Endothelial cell of umbilical vein (primary cell): ENCODE data around the gene NSDHL. TPM values are rescaled to one million over a fixed set of nuclear protein-coding genes. Genes with fewer than 3 reads are reported as not detected.

ENCODE experiments used
- BruUV-seq: library from RNA; stranded (reverse); fragments of 400-500 nt; replicated peaks from 2 replicates; lab custom pipeline; 2021; lab: Mats Ljungman, UMichigan
- CTCF ChIA-PET: fragments of 300-600, 350-600 bp; sonication (Branson Sonifier 250); formaldehyde crosslinking; loops from one replicate; lab custom pipeline; 2021; ENCODE audit warnings: antibody characterized with exemption, inconsistent platforms; lab: Charles Lee
- POLR2A ChIA-PET: fragments of 300-600, 350-600 bp; sonication (Branson Sonifier 250); formaldehyde crosslinking; loops from one replicate; lab custom pipeline; 2021; ENCODE audit warnings: antibody characterized with exemption, inconsistent platforms; lab: Charles Lee
- DNase-seq: peaks from one replicate; pipeline ENCODE4 v3.0.0-alpha.2; 2011; ENCODE audit warnings: low read depth, low spot score
- FAIRE-seq: peaks from 2 replicates; lab custom pipeline; 2011; peaks lifted over from hg19 to GRCh38; lab: Jason Lieb, UNC
- H2AFZ ChIP-seq: 2 replicates; pipeline ENCODE4 v1.6.0; 2012; ENCODE audit warnings: low read depth, low read length, control low read depth, inconsistent platforms
- H3K27ac ChIP-seq: 2 replicates; pipeline ENCODE4 v1.5.1; 2011; ENCODE audit warnings: low read depth, mild to moderate bottlenecking, control low read depth, low read length, moderate library complexity; ENCODE audit not compliant: insufficient read depth
- H3K27me3 ChIP-seq, 2 experiments: 2 replicates each; pipeline versions ENCODE4 v1.6.0 to v1.6.1; 2011; ENCODE audit warnings: low read length in 2 of 2, mixed read lengths in 1 of 2; ENCODE audit not compliant: control insufficient read depth in 2 of 2, insufficient read depth in 2 of 2
- H3K36me3 ChIP-seq, 2 experiments: 2 replicates in 1 of 2; 3 replicates in 1 of 2; pipeline ENCODE4 v1.5.1; 2011; ENCODE audit warnings: low read length in 2 of 2, mild to moderate bottlenecking in 1 of 2, moderate library complexity in 1 of 2; ENCODE audit not compliant: control insufficient read depth in 2 of 2, insufficient read depth in 2 of 2; ENCODE audit errors: extremely low read depth in 1 of 2
- H3K4me1 ChIP-seq: 3 replicates; pipeline ENCODE4 v1.5.1; 2011; ENCODE audit warnings: mild to moderate bottlenecking, low read length; ENCODE audit not compliant: control insufficient read depth, insufficient read depth; ENCODE audit errors: extremely low read depth
- H3K4me2 ChIP-seq: 2 replicates; pipeline ENCODE4 v1.6.1; 2011; ENCODE audit warnings: low read length, control low read depth, mixed read lengths; ENCODE audit not compliant: insufficient read depth
- H3K4me3 ChIP-seq, 3 experiments: fragments of 200-600 bp in 1 of 3; sonication (generic), shearing (Covaris generic) in 1 of 3; replicated peaks in 1 of 3; 2 replicates each; pipeline ENCODE4 v1.5.1; 2011 to 2016; ENCODE audit warnings: control low read depth in 3 of 3, low read length in 3 of 3, mild to moderate bottlenecking in 2 of 3, inconsistent platforms in 1 of 3, low read depth in 1 of 3, moderate library complexity in 1 of 3; ENCODE audit not compliant: insufficient read depth in 1 of 3
- H3K79me2 ChIP-seq: 2 replicates; pipeline ENCODE4 v1.6.0; 2012; ENCODE audit warnings: low read length, inconsistent platforms; ENCODE audit not compliant: control insufficient read depth, insufficient read depth
- H3K9ac ChIP-seq: replicated peaks from 2 replicates; pipeline ENCODE3; 2011; ENCODE audit warnings: low read length, control low read depth; ENCODE audit not compliant: insufficient read depth; ENCODE audit errors: extremely low read depth
- H3K9me1 ChIP-seq: replicated peaks from 3 replicates; pipeline ENCODE4 v1.6.0; 2011; ENCODE audit warnings: mild to moderate bottlenecking, low read length; ENCODE audit not compliant: control insufficient read depth, insufficient read depth; ENCODE audit errors: extremely low read depth
- H3K9me3 ChIP-seq: replicated peaks from 2 replicates; pipeline ENCODE4 v1.5.1; 2012; ENCODE audit warnings: low read length, inconsistent platforms; ENCODE audit not compliant: control insufficient read depth, insufficient read depth
- H4K20me1 ChIP-seq: replicated peaks from 2 replicates; pipeline ENCODE3; 2011; ENCODE audit warnings: mild to moderate bottlenecking, low read length; ENCODE audit not compliant: control insufficient read depth, insufficient read depth; ENCODE audit errors: extremely low read depth
- CTCF ChIP-seq, 2 donors: IDR thresholded peaks; 1 replicate in 1 of 2; 2 replicates in 1 of 2; pipeline ENCODE4 v1.5.1; 2011; ENCODE audit warnings: low read length in 2 of 2, mild to moderate bottlenecking in 2 of 2, moderate library complexity in 2 of 2, control low read depth in 1 of 2, inconsistent platforms in 1 of 2, low read depth in 1 of 2; ENCODE audit not compliant: insufficient read depth in 1 of 2; ENCODE audit errors: extremely low read depth in 1 of 2
- EZH2 ChIP-seq: IDR thresholded peaks from 2 replicates; pipeline ENCODE4 v1.6.1; 2012; ENCODE audit warnings: borderline replicate concordance, low read depth, mild to moderate bottlenecking, moderate library complexity, low read length, inconsistent platforms; ENCODE audit not compliant: severe bottlenecking
- FOS ChIP-seq: IDR thresholded peaks from 2 replicates; pipeline ENCODE4 v1.6.1; 2011; ENCODE audit warnings: mild to moderate bottlenecking, low read length, moderate library complexity, borderline replicate concordance; ENCODE audit not compliant: insufficient read depth
- GATA2 ChIP-seq: IDR thresholded peaks from 2 replicates; pipeline ENCODE4 v1.7.0; 2011; ENCODE audit warnings: low read depth, mild to moderate bottlenecking, moderate library complexity, mixed read lengths, low read length; ENCODE audit not compliant: insufficient read length, insufficient read depth
- JUN ChIP-seq: IDR thresholded peaks from 2 replicates; pipeline ENCODE4 v1.6.1; 2011; ENCODE audit warnings: borderline replicate concordance, low read depth; ENCODE audit not compliant: insufficient read length, insufficient read depth
- MAX ChIP-seq: IDR thresholded peaks from 2 replicates; pipeline ENCODE4 v1.6.1; 2011; ENCODE audit not compliant: insufficient read depth, insufficient read length
- MYC ChIP-seq: IDR thresholded peaks from one replicate; pipeline ENCODE4 v1.6.1; 2011; ENCODE audit warnings: mild to moderate bottlenecking, low read depth, low read length
- POLR2A ChIP-seq: IDR thresholded peaks from 2 replicates; pipeline ENCODE4 v1.6.1; 2012; ENCODE audit warnings: low read depth, mild to moderate bottlenecking, control low read depth, low read length
- POLR2AphosphoS5 ChIP-seq: IDR thresholded peaks from 2 replicates; pipeline ENCODE4 v1.6.1; 2012; ENCODE audit warnings: low read depth, mild to moderate bottlenecking, control low read depth, low read length, moderate library complexity; ENCODE audit not compliant: insufficient read depth
- dilution Hi-C: fragments of 300-500 bp; cut with MboI; formaldehyde crosslinking; loops from one replicate; pipeline ENCODE4 v1.15.0; 2019; ENCODE audit warnings: low sequenced_read_pairs; ENCODE audit not compliant: extremely low pct_ligation_motif_present
- intact Hi-C: fragments of 100-400 bp; cut with micrococcal nuclease; formaldehyde crosslinking; loops from one replicate; pipeline ENCODE4 v1.10.0; 2022
- polyA plus RNA-seq, 4 experiments: library from polyadenylated mRNA; depleted of rRNA in 3 of 4; stranded (reverse) in 3 of 4; unstranded in 1 of 4; fragments of >200 nt; gene quantifications; 2 replicates each; pipeline versions ENCODE4 v1.2.1 to v1.2.3, GENCODE V29; 2011 to 2012; ENCODE audit warnings: missing spikeins in 1 of 4
- total RNA-seq: library from RNA; stranded (reverse); gene quantifications from 2 replicates; pipeline ENCODE4 v1.2.3, GENCODE V29; 2021

The NSDHL gene
- total and polyA plus RNA-seq, 2 donors (not counting 3 experiments of a cell fraction or from before 2014, with no cell fraction given): 40.0 to 43.7 TPM

DNA sequence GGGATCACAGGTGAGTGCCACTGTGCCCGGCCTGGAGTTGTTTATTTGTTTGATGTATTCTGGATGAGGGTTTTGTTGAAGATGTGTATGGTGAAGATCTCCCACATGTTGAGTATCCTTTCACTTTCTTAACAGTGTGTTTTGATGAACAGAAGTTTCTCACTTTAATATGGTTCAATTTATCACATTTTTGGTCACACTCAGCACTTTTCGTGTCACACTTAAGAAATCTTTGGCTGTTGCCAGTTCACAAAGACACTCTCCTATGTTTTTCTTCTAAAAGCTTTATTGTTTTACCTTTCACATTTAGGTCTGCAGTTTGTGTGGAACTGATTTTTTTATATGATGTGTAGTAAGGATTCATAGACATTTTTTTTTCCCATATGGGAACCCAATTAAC lies 50.4 kb downstream of the NSDHL start:
- no peaks in the 10 kb centered on the region for H3K79me2 ChIP-seq
- no TSS peak for BruUV-seq
- dilution Hi-C loops: no loop called here
- FAIRE-seq (no peak), DNase-seq (no peak)
- TF ChIP-seq POLR2A (no peak), CTCF (IDR thresholded peaks at IDR 0.05; ENCODE audit: extremely low read depth in 1 of 2, insufficient read depth in 1 of 2, low read depth in 1 of 2, low read length in 2 of 2) (no peak), GATA2 (no peak), MYC (no peak), JUN (no peak), POLR2AphosphoS5 (no peak), EZH2 (no peak), FOS (no peak), MAX (no peak)
- no peaks in the 10 kb centered on the region for H4K20me1 ChIP-seq
- H2AFZ ChIP-seq: no peak overlapping the region
- no peaks in the 10 kb centered on the region for H3K9me1 ChIP-seq
- intact Hi-C loops: no loop called here
- H3K4me2 ChIP-seq: no peak overlapping the region
- no peaks in the 10 kb centered on the region for H3K9me3 ChIP-seq
- H3K27ac ChIP-seq: no peak overlapping the region
- ChIA-PET CTCF (no interaction called here), POLR2A (no interaction called here)
- no peak overlapping the region for H3K9ac ChIP-seq
- no peak overlapping the region for H3K4me3 ChIP-seq
- H3K27me3 ChIP-seq: no peaks in the 10 kb centered on the region
- no peaks in the 10 kb centered on the region for H3K36me3 ChIP-seq
- no peaks in the 10 kb centered on the region for H3K4me1 ChIP-seq
